GM21367 (cell line): ENCODE results near the gene SETD5.
"Not testable (repeated sequence)": the region's sequence is repeated elsewhere in the genome, so short reads cannot be mapped to it uniquely, and the experiment has no call there.

Source experiments
- ATAC-seq: cut with Tn5 transposase; IDR thresholded peaks from one replicate; pipeline ENCODE4 v1.9.1; 2021; ENCODE audit not compliant: unreplicated experiment

SETD5 gene

GRCh38 chr3:9455596-9456131, 58.2 kb downstream of the SETD5 start:
- no peak for ATAC-seq

- ATAC-seq: no peak
These were observed 70.0 kb downstream of the SETD5 start for GRCh38 chr3:9467451-9467850.

- ATAC-seq: no peak
These were observed 71.0 kb downstream of the SETD5 start for GRCh38 chr3:9468460-9468859.

DNA sequence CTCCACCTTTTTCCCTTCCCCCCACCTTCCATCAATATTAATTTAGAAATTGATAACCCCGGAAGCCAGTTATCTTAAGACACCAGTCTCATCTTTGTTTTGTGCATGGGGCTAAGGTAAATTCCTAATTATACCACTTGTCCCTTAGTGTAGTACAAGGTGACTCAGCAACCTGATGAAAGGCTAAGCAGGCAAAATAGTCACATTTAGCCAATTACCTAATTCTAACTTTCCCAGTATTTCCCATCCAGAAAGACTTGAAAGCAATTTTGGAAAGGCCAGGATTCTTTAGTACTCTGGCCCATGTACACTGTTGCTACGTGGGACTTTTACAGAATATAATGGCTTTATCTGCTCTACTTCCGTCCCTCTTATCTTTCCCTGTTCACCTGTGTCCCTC, 72.6 kb downstream of the SETD5 start:
- no peak for ATAC-seq

DNA sequence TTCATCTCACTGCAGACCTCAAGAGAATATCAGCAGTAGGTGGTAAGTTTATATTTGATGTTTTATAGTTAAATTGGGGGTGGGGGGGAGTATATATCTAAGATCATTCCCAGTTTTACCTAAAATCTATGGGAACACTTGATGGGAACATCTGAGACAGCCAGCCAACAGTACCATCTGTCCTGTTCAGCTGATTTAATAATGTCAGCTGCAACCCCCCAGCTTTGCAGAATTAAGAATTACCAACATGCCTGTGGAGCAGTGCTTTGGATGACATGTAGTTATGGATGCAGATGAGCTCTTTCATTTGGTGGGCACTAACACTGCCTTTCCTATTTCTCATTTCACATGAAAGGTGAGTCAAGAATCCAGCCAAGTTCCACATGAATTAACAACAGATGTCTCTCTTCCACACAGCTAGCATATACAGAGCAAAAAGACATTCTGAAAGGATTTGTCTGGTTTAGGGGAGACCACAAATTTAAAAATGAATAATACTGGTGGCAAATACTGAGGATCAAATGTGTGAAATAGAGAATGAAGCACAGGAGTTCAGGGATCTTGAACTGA, 76.2 kb downstream of the SETD5 start:
- ATAC-seq: no peak

DNA sequence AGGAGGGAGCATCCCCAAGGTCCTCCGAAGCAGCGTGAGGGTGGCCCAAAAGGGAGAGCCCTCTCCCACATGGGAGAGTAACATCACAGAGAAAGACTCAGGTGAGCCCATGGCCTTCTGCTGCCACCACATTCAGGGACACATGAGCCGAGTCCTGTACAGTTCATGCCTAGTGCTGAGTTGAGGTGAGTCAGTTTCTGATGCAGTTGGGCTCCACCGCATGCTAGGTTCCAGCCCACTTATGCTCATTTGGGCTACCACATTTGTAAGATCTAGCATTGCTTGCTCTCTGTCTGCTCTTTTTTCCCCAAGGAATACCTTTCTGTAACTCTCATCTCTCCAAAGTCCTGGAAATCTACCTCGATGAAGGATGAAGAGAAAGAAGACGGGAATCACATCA, 77.1 kb downstream of the SETD5 start:
- ATAC-seq: no peak

GRCh38 chr3:9476935-9477334, 79.5 kb downstream of the SETD5 start:
- no peak for ATAC-seq

DNA sequence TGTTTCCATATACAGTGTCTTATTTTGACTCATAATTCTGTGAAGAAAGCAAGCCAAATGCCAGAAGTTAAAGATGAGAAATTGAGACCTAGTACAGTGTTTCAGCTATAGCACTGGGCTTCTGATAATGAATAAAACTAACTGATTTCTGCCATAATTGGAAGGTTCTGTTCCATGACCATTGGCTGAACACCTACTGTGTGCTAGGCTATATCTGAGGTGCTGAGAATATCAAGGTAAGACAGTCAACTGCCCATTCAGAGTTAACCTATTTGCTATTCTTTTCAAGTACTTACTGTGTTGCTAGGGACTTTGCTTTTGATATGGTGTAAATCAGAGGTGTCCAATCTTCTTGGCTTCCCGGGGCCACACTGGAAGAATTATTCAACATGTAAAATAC, 82.8 kb downstream of the SETD5 start:
- no peak for ATAC-seq

GRCh38 chr3:9485248-9485647, 87.8 kb downstream of the SETD5 start:
- no peak for ATAC-seq

DNA sequence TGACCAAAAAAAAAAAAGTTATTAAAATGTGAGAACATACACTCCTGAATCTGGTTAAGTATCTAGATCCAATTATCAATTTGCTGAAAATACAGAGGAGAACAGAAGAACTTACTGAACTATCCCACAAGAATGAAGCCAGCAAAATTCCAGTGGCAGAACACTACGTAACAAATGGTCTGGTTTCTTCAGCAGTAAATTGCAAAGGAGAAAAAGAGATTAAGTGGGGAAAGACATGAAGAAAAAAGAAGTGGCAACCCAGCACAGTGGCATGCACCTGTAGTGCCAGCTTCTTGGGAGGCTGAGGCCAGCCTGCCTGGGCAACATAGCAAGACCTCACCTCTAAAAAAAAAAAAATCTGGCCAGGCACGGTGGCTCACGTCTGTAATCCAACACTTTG, 94.1 kb downstream of the SETD5 start:
- no peak for ATAC-seq

DNA sequence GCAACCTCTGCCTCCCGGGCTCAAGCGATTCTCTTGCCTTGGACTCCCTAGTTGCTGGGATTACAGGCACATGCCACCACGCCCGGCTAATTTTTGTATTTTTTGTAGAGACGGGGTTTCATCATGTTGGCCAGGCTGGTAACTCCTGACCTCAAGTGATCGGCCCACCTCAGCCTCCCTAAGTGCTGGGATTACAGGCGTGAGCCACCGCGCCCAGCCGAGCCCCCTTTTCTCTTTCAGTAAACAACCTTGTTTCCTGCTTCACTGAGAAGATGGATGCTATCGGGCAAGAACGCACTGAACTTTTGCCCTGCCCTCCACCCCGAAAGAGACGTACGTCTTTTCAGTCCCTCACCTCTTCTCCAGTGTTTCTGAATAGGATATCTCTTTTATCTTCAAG, 96.6 kb downstream of the SETD5 start:
- ATAC-seq: not testable (repeated sequence)

DNA sequence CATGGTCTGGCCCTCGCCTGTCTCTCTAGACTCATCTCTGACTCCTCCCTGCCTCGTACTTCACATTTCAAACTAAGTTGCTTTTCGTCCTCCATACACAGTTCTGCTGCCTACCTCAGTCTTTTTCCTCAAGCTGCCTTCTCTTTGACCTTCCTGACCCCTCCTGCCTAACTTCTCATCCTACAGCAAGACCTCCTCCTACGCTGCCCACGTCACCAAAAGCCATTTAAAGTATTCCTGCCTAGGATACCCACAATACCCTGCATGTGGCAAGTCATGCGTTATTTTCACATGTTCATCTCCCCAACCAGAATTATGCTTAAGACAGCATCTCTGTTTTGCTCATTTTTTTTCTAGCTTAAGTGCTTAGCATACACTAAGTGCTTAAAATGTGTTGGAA, 99.5 kb downstream of the SETD5 start:
- ATAC-seq: no peak

DNA sequence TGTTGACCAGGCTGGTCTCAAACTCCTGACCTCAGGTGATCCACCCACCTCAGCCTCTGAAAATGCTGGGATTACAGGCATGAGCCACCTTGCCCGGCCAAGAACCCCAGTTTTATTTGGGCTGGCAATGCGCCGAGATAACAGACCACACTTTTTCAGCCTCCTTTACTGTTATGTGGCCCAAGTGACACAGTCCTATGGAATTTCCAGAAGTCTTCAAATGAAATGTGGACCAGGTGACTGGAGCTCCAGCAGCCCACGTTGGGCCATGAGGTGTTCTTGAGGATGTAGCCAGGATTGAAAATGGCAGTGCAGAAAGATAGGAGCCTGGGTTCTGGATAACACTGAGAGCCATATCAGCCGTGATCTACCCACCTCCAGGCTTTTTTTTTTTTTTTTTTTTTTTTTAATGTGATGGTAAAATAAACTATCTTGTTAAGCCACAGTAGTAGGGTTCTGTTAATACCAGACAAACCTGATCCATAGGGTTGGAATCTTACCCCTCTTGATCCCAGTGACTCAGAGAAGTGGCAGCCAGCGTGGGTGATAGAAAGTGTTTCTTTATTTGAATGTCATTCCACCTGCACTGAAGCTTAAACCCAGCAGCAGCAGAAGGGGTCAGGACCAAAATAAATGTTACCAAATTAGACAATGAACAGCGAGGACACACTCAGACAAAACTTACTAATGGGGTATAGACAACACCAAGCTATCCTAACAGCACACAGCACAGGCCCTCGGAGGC, 100.6 kb downstream of the SETD5 start:
- no peak for ATAC-seq

GRCh38 chr3:9498781-9499180, 101.4 kb downstream of the SETD5 start:
- ATAC-seq: no peak

DNA sequence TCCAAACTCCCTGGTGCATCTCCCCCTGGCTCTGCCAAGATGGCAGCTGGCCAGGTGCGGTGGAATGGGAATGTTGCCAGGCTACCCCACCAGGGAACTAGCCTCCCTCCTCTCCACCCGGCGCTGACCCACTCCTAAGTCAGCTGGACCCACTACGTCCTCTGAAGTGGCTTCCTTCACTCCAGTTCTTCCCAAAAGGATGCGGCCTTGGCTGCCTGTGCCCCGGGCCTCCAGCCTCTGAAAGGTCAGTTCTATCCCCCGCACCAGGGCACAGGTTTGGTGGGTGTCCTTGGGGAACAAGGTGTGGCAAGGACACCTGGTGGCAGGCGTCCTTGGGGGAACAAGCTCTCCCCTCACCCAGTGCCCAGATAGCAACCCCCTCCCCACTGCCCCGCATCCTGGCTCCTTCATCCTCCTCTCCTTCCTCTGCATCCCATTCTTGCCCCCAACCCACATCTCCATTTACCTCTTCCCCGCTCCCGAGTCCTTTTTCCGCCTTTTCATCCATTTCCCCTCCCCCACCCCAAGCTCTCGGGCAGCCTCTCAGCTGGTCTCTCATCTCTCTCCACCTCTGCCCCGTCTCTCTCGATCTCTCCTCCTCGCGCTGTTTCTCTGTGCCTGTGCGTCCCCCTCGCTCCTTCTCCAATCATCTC, 102.2 kb downstream of the SETD5 start:
- ATAC-seq: no peak

DNA sequence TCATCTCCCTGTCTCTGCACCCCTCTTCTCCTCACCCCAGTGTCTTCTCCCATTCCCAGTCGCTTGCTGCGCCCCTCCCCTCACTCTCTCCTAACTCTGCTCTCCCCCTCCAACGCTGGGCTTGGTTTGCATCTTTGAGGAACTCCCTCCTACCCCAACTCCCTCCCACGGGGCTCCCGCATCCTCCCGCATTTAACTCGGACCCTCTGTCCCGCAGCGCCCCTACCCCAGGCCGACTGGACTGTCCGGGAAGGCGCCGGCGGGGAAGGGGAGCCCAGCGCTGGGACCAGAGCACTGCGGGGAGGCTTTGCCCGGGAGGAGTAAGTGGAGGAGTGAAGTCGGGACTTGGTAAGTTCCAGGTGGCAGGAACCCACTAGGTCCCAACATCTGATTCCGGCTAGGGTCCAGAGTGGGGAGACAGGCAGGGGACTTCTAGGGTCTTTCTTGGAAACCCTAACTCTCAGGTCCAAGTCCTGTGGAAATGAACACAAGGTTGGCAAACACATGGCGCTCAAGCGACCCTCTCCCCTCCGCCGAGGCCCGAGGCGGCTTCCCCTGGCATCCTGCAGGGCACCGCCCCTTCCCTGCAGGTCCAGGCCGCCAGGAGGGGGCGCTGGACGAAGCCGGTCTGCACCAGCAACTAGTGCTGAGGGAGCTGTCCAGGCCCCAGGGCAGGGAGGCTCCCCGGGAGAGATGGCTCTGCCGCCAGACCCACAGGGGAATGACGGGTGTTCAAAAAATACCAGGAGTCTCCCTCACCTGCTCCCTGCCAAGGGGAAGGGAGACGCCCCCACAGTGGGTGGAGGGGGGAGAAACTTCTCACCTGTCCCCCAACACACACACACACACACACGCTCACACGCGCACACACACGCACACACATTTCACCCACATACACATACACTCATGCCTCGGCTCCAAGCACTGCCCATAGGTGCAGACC, 103.0 kb downstream of the SETD5 start:
- no peak for ATAC-seq

GRCh38 chr3:9501226-9501625, 103.8 kb downstream of the SETD5 start:
- no peak for ATAC-seq

DNA sequence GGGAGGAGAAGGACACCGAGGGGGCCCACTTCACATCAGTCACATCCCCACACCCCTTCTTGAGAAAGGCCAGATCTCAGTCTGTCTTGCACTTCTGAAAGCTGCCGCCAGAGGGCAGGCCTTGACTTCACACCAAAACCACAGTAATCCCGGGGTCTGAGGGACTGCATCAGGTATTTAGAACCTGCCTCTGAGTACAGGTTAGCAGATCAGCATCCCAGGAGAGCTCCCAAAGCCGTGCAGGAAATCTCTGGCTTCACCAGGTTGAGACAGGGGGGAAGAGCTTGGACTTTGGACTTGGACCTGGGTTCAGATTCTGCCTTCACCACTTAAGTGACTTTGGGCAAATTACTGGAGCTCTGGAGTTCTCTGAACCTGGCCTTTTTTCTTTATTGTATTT, 105.9 kb downstream of the SETD5 start:
- no peak for ATAC-seq

DNA sequence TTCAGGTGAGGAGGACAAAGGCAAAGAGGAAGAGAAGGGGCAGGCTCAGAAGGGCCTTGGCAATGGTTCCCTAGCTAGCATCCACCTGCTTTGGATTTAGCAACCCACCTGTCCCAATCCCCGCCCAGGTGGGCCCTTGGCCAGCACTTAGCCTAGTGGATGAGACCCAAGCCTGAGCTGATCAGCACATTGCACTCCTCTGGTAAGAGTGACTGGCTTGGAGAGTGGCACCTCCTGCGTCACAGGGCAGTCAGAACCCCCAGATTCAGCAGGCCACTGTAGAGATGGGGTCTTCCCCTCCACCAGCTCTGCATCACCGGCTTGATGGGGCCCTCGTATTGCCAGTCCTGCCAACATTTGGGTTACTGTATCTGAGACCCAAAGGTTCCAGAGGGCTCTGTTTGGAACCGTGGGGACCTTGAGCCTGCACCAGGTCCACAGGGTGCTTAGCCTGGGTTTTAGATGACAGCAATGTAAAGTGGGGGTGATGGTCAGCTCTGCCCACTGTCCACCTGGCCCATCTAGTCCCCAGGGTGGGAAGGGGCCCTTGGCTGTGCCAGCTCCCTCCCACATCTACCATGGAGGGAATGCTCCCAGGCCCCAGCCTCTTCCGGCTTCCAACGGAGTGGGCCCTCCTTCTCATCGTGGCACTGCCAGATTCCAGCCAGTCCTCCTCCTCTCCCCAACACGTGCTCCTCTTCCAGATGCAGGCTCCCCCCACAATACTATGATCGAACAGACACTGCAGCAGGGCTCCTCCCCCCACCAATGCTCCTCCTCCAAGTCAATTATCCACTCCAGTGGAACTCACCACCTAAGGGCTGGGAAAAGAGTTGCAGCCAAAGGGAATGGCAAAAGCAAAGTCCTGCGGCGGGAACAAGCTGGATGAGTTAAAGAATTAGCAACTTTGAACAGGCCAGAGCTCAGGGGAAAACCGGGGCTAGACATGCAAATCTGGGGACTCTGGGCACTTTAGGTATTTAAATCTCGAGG, 110.5 kb downstream of the SETD5 start:
- ATAC-seq: no peak

GRCh38 chr3:9508781-9509180, 111.4 kb downstream of the SETD5 start:
- no peak for ATAC-seq
